Stimulated activated CD8-positive, alpha-beta memory T cell treated with anti-CD3 and anti-CD28 coated beads, Interleukin-15, amount 100 ng/mL, for 48 hours (primary cell): ENCODE results near the gene NUP62CL.
"Not testable (repeated sequence)": the region's sequence is repeated elsewhere in the genome, so short reads cannot be mapped to it uniquely, and the experiment has no call there.

Source experiments
- DNase-seq, 2 donors: peaks; one replicate each; pipeline ENCODE4 v3.0.0-alpha.2; 2020; ENCODE audit warnings: low read depth in 2 of 2

NUP62CL gene

GRCh38 chrX:107205770-107206696 lies at the start of gene NUP62CL, which contains the start of gene DNAAF6:
Gene NUP62CL, minus strand, starts transcription at chrX:107206433. Its CDS starts 31,287 bp downstream, at chrX:107175146.
Gene DNAAF6, plus strand, starts transcription at chrX:107206611. Its CDS starts 6,265 bp downstream, at chrX:107212876.
- peak; percentile 47 to 51 for DNase-seq

- DNase-seq: no peak
Observed at GRCh38 chrX:107228486-107228819, 22.2 kb upstream of the NUP62CL start.

GRCh38 chrX:107227780-107228485 lies 21.7 kb upstream of the NUP62CL start:
- no peak for DNase-seq

- no peak for DNase-seq
Observed at GRCh38 chrX:107226757-107227156, 20.5 kb upstream of the NUP62CL start.

- no peak for DNase-seq
Observed at GRCh38 chrX:107213477-107213876, 7.2 kb upstream of the NUP62CL start.

GRCh38 chrX:107207943-107208342 lies 1.7 kb upstream of the NUP62CL start:
- DNase-seq: no peak

GRCh38 chrX:107207089-107207488 lies 856 bp upstream of the NUP62CL start:
- DNase-seq: no peak

GRCh38 chrX:107206697-107207065 lies 448 bp upstream of the NUP62CL start:
- no peak for DNase-seq

- DNase-seq: no peak
Observed at GRCh38 chrX:107204068-107204605, 2.1 kb downstream of the NUP62CL start.

- DNase-seq: no peak
Observed at GRCh38 chrX:107199491-107199890, 6.7 kb downstream of the NUP62CL start.

GRCh38 chrX:107198074-107198473 lies 8.2 kb downstream of the NUP62CL start:
- not testable (repeated sequence) for DNase-seq

GRCh38 chrX:107197319-107197718 lies 8.9 kb downstream of the NUP62CL start:
- DNase-seq: no peak

GRCh38 chrX:107171369-107172102 lies 34.7 kb downstream of the NUP62CL start:
- DNase-seq: no peak

- no peak for DNase-seq
Observed at GRCh38 chrX:107168712-107169111, 37.5 kb downstream of the NUP62CL start.

- no peak for DNase-seq
Observed at GRCh38 chrX:107168257-107168656, 38.0 kb downstream of the NUP62CL start.

GRCh38 chrX:107167163-107167921 lies 38.9 kb downstream of the NUP62CL start:
- no peak for DNase-seq

- not testable (repeated sequence) for DNase-seq
Observed at GRCh38 chrX:107157618-107158017, 48.6 kb downstream of the NUP62CL start.

GRCh38 chrX:107155621-107156430 lies 50.4 kb downstream of the NUP62CL start:
- not testable (repeated sequence) for DNase-seq

- peak; percentile 2 to 11 for DNase-seq
Observed at GRCh38 chrX:107154787-107155620, 51.2 kb downstream of the NUP62CL start.
